ENCODE measurements around the gene INPP5A. TPM values are rescaled to one million over a fixed set of nuclear protein-coding genes. Genes with fewer than 3 reads are reported as not detected.

Gene INPP5A
- total RNA-seq, 1 donor from 2014 or later = 35.4 TPM

DNA sequence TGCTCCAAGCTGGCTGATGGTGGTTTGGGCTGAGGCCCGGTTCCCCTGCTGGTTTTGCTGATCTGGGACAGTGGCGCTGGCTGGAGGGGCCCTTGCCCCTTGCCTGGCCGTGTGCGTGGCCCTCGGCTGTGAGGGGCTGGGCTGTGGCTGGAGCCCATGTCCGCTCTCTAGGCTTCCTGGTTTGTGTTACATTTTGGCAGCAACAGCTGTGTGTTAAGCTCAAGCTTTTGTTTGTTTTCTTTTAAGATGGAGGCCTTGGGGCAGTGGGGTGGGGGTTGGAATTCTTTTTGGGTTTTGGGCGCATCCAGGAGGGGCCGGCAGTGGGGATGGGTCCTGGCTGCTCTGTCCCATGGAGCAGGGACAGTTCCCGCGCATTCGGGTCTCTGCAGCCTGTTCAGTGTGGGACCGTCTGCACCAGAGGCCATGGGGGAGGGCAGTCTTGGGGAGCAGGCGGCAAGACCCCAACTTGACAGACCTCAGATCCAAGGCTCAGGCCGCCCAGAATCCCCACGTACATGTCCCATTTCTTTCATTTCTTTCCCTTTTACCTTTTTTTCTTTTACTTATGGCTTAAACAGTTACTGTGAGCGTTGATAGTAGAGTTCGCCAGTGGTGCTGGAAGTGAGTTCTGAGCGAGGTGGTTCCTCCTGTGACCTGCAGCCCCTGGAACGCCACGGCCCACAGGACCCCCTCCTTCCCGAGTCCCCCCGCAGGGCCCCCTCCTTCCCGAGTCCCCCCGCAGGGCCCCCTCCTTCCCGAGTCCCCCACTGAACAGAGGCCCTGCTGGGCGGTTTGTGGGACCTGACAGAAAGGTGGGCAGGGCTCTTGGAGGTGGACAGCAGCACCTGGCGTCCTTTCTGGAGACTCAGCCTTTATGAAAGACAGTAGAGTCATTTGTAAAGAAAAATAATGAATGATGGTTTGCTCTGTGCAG lies 75.3 kb downstream of the INPP5A start:
- TF ChIP-seq, protein P1, sequence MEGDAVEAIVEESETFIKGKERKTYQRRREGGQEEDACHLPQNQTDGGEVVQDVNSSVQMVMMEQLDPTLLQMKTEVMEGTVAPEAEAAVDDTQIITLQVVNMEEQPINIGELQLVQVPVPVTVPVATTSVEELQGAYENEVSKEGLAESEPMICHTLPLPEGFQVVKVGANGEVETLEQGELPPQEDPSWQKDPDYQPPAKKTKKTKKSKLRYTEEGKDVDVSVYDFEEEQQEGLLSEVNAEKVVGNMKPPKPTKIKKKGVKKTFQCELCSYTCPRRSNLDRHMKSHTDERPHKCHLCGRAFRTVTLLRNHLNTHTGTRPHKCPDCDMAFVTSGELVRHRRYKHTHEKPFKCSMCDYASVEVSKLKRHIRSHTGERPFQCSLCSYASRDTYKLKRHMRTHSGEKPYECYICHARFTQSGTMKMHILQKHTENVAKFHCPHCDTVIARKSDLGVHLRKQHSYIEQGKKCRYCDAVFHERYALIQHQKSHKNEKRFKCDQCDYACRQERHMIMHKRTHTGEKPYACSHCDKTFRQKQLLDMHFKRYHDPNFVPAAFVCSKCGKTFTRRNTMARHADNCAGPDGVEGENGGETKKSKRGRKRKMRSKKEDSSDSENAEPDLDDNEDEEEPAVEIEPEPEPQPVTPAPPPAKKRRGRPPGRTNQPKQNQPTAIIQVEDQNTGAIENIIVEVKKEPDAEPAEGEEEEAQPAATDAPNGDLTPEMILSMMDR (conservative IDR thresholded peaks at IDR 0.05) = no peak
- Mint-ChIP-seq H3K27me3 (ENCODE audit: low read depth) (no peaks in the 10 kb centered on the region), H3K4me3 (no peak overlapping the region), H3K27ac (ENCODE audit: unreplicated experiment) (no peak overlapping the region), H3K4me1 (peaks cover 15% of the 10 kb centered on the region), H3K9me3 (no peaks in the 10 kb centered on the region), H3K36me3 (ENCODE audit: low read depth) (no peaks in the 10 kb centered on the region)
- DNase-seq (ENCODE audit: low read depth, low spot score) = no peak

DNA sequence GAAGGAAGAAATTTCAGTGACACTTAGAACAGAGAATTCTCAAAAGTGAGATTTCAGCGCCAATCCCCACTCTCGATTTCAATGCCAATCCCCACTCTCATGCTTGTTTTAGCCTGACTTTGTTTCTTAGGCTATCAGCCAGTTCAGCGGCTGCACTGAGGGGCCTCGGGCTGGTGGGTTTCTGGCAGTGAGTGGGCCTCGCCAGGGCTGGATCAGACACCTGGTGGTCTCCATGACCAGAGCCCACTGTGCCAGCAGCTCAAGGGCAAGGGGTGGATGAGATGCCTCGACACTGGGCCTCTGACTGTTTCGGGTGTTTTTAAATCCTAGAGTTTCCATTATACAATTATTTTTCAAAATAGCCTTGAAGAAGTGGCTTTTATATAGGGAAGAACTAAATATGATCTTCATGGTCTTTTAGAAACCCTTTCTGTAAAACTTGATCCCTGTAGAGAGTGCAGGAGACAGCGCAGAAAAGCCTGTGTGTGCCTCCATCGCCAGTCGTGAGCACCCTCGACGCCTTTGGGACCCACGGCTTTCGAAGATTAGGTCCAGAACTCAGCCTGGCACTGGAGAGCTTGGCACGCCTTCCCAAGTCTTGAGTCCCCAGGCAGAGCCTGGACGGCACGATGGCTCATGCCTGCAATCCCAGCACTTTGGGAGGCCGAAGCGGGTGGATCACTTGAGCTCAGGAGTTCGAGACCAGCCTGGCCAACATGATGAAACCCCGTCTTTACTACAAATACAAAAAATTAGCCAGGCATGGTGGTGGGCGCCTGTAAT lies 76.2 kb downstream of the INPP5A start:
- Mint-ChIP-seq H3K4me3 (no peak overlapping the region), H3K36me3 (ENCODE audit: low read depth) (peaks cover 3% of the 10 kb centered on the region), H3K9me3 (no peaks in the 10 kb centered on the region), H3K27me3 (ENCODE audit: low read depth) (no peaks in the 10 kb centered on the region), H3K4me1 (peaks cover 15% of the 10 kb centered on the region), H3K27ac (ENCODE audit: unreplicated experiment) (no peak overlapping the region)
- TF ChIP-seq, protein P1 (conservative IDR thresholded peaks at IDR 0.05) = no peak
- DNase-seq (ENCODE audit: low read depth, low spot score) = no peak

DNA sequence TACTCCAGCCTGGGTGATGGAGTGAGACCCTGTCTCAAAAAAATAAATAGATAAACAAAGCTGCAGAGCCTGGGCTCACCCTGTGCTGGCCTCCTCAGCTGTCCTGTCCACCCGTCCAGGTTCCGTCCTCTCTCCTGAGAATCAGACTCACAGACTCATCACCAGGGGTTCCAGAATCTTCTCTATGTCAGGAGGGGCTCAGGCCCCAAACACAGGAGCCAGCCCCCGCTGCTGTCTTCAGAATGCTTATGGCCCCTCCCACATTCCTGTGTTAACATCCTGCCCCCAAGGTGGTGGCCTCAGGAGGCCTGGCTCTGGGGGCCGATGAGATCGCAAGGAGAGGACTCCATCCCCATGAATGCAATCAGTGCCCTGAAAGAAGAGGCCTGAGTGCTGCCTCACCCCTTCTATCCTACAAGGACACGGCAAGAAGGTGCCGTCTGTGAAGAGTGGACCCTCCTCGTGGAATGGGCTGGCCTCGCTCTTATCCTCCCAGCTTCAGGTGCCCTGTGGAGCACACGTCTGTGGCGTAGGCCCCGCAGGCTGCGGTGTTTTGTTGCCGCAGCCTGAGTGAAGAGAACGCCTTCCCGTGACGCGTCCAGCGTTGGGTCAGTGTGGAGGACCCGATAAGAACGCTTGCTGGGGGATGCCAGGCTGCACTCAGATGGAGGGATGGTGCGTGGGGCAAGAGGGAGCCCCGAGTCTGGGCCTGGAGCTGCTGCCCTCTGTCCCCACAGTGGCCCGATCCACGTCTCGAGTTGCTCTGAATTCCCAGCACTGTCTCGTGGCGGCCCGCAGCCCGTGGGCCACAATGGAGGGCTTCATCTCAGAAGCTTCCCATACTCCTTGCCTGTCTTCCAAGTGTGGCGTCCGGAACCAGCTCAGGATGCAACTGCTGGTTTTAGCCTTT lies 77.1 kb downstream of the INPP5A start:
- no peak for DNase-seq (ENCODE audit: low read depth, low spot score)
- TF ChIP-seq, protein P1 (conservative IDR thresholded peaks at IDR 0.05) = no peak
- H3K4me1 Mint-ChIP-seq = peaks cover 15% of the 10 kb centered on the region
- peaks cover 3% of the 10 kb centered on the region for H3K36me3 Mint-ChIP-seq (ENCODE audit: low read depth)
- no peaks in the 10 kb centered on the region for H3K9me3 Mint-ChIP-seq
- no peak overlapping the region for H3K4me3 Mint-ChIP-seq
- H3K27me3 Mint-ChIP-seq (ENCODE audit: low read depth) = no peaks in the 10 kb centered on the region
- H3K27ac Mint-ChIP-seq (ENCODE audit: unreplicated experiment) = no peak overlapping the region

DNA sequence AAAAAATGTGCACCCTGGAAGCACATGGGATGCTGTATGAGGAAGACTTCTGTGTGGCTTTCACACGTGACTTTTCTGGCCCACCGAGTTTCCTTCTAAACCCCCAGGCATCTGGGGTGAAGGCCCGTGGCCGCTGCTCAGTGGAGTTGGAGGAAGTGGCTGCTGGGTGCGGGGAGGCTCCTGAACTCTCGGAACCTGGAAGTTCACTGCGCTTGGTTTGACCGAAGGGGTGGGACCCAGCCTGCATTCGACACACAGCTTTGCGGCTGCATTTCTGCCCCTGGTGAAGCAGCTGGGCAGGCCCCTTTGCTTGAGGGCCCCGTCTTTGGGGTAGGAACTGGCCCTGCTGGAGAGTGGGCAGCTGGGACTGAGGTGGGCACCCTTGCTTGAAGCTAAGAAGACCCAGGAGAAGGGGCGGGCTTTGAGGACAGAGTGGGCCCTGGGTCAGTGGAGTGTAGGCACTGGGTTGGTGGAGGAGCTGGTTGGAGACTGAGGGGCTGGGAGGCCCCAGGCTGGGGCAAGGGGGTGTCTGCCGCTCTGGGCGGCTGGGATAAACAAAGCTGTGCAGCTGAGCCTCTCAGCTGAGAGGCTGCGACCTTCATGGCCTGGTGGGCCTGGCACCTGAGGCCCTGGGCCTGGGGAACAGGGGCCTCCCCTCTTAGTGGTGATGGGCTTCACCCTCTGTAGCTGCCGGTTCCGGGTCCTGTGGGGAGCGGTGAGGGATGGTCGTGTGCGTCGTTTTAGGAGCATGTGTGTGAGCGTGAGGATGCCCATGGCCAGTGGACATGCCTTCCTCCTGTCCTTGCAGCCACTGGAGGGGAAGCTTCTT lies 78.0 kb downstream of the INPP5A start:
- no peak for DNase-seq (ENCODE audit: low read depth, low spot score)
- peaks cover 15% of the 10 kb centered on the region for H3K4me1 Mint-ChIP-seq
- peaks cover 6% of the 10 kb centered on the region for H3K36me3 Mint-ChIP-seq (ENCODE audit: low read depth)
- H3K4me3 Mint-ChIP-seq = no peak overlapping the region
- H3K27me3 Mint-ChIP-seq (ENCODE audit: low read depth) = no peaks in the 10 kb centered on the region
- TF ChIP-seq, protein P1 (conservative IDR thresholded peaks at IDR 0.05) = no peak
- peaks cover 2% of the 10 kb centered on the region for H3K9me3 Mint-ChIP-seq
- no peak overlapping the region for H3K27ac Mint-ChIP-seq (ENCODE audit: unreplicated experiment)
